WTC11 (cell line): Measurements from ENCODE around the gene USH2A. TPM values are rescaled to one million over a fixed set of nuclear protein-coding genes. Genes with fewer than 3 reads are reported as not detected.

Source experiments
- ATAC-seq: fragments of 200-7000 bp; cut with Tn5 transposase; 2 replicates; pipeline ENCODE4 v1.10.0; 2021; ENCODE audit warnings: mild to moderate bottlenecking, moderate library complexity
- CTCF ChIA-PET: fragments of 300-600 bp; sonication (Branson Sonifier 250); formaldehyde crosslinking; loops from one replicate; lab custom pipeline; 2021; ENCODE audit warnings: antibody characterized with exemption; lab: Charles Lee
- POLR2A ChIA-PET: fragments of 350-600 bp; sonication (Branson Sonifier 250); formaldehyde crosslinking; loops from one replicate; lab custom pipeline; 2021; ENCODE audit warnings: antibody characterized with exemption; lab: Charles Lee
- DNase-seq: peaks from one replicate; pipeline ENCODE4 v3.0.0; 2021; ENCODE audit warnings: low spot score
- H3K27ac Mint-ChIP-seq: 2 replicates; pipeline ENCODE4 v1.8.0; 2021; ENCODE audit warnings: mixed read lengths
- H3K27me3 Mint-ChIP-seq: 2 replicates; pipeline ENCODE4 v1.8.0; 2021; ENCODE audit warnings: low read depth, mild to moderate bottlenecking, moderate library complexity, mixed read lengths
- H3K36me3 Mint-ChIP-seq: 2 replicates; pipeline ENCODE4 v1.8.0; 2021; ENCODE audit warnings: mixed read lengths
- H3K4me1 Mint-ChIP-seq: 2 replicates; pipeline ENCODE4 v1.8.0; 2022; ENCODE audit warnings: mixed read lengths
- H3K4me3 Mint-ChIP-seq: 2 replicates; pipeline ENCODE4 v1.8.0; 2021; ENCODE audit warnings: mild to moderate bottlenecking, moderate library complexity, mixed read lengths
- H3K9me3 Mint-ChIP-seq: 2 replicates; pipeline ENCODE4 v1.8.0; 2021; ENCODE audit warnings: mixed read lengths
- AFF4 ChIP-seq: sonication (generic); formaldehyde crosslinking; IDR thresholded peaks from 2 replicates; pipeline ENCODE4 v1.8.1; 2023; ENCODE audit warnings: mild to moderate bottlenecking, missing genetic modification reagents, borderline replicate concordance
- AR ChIP-seq: fragments of 250-450 bp; sonication (Bioruptor Pico); IDR thresholded peaks from 2 replicates; pipeline ENCODE4 v1.9.0; 2021; ENCODE audit warnings: mild to moderate bottlenecking
- ATF3 ChIP-seq: sonication (generic); formaldehyde crosslinking; conservative IDR thresholded peaks from 2 replicates; pipeline ENCODE4 v1.8.1; 2022; ENCODE audit warnings: mild to moderate bottlenecking, missing genetic modification reagents
- ATF6 ChIP-seq: sonication (generic); formaldehyde crosslinking; IDR thresholded peaks from 2 replicates; pipeline ENCODE4 v1.8.1; 2023; ENCODE audit warnings: mild to moderate bottlenecking, missing genetic modification reagents
- CTCF ChIP-seq: fragments of 200-600 bp; IDR thresholded peaks from 2 replicates; pipeline ENCODE4 v1.8.0; 2022; ENCODE audit warnings: antibody characterized with exemption
- E2F1 ChIP-seq: sonication (generic); formaldehyde crosslinking; IDR thresholded peaks from 2 replicates; pipeline ENCODE4 v1.8.0; 2022; ENCODE audit warnings: mild to moderate bottlenecking, missing genetic modification reagents
- E2F5 ChIP-seq: sonication (generic); formaldehyde crosslinking; IDR thresholded peaks from 2 replicates; pipeline ENCODE4 v1.8.1; 2022; ENCODE audit warnings: mild to moderate bottlenecking, moderate library complexity, missing genetic modification reagents
- HMGA2 ChIP-seq: fragments of 250-450 bp; sonication (Bioruptor Pico); IDR thresholded peaks from 2 replicates; pipeline ENCODE4 v1.4.0; 2021; ENCODE audit warnings: mild to moderate bottlenecking, moderate library complexity
- NFE2L1 ChIP-seq: sonication (generic); formaldehyde crosslinking; IDR thresholded peaks from 2 replicates; pipeline ENCODE4 v1.8.1; 2023; ENCODE audit warnings: missing genetic modification reagents
- NR2C2 ChIP-seq: sonication (generic); formaldehyde crosslinking; IDR thresholded peaks from 2 replicates; pipeline ENCODE4 v1.8.0; 2022; ENCODE audit warnings: mild to moderate bottlenecking, missing genetic modification reagents
- PREB ChIP-seq: sonication (generic); formaldehyde crosslinking; IDR thresholded peaks from 2 replicates; pipeline ENCODE4 v1.8.1; 2022; ENCODE audit warnings: mild to moderate bottlenecking, missing genetic modification reagents, moderate library complexity, borderline replicate concordance
- STAT6 ChIP-seq: sonication (generic); formaldehyde crosslinking; conservative IDR thresholded peaks from 2 replicates; pipeline ENCODE4 v1.8.1; 2023; ENCODE audit warnings: mild to moderate bottlenecking, low read depth, missing genetic modification reagents, moderate library complexity
- TEAD4 ChIP-seq: sonication (generic); formaldehyde crosslinking; IDR thresholded peaks from 2 replicates; pipeline ENCODE4 v1.8.0; 2022; ENCODE audit warnings: mild to moderate bottlenecking, missing genetic modification reagents
- ZNF138 ChIP-seq: sonication (generic); formaldehyde crosslinking; conservative IDR thresholded peaks from 2 replicates; pipeline ENCODE4 v1.8.1; 2022; ENCODE audit warnings: mild to moderate bottlenecking, moderate library complexity, missing genetic modification reagents
- ZNF423 ChIP-seq: fragments of 250-450 bp; sonication (Bioruptor Pico); IDR thresholded peaks from 2 replicates; pipeline ENCODE4 v2.1.2; 2022; ENCODE audit warnings: mild to moderate bottlenecking, moderate library complexity
- total RNA-seq: library from RNA; stranded (reverse); gene quantifications from 3 replicates; pipeline ENCODE4 v1.2.3, GENCODE V29; 2021

Gene USH2A
- total RNA-seq, 1 experiment from 2014 or later = 0.37 TPM

- TF ChIP-seq AR (no peak), NFE2L1 (no peak), PREB (no peak), AFF4 (CRISPR knock-in tag) (no peak), ATF6 (no peak), ZNF423 (no peak)
Observed at GRCh38 chr1:216090556-216090955, 332.7 kb downstream of the USH2A start (continued).

- peaks cover 10% of the 10 kb centered on the region for H3K4me1 Mint-ChIP-seq
- ChIA-PET POLR2A (no interaction called here), CTCF (no interaction called here)
- H3K27ac Mint-ChIP-seq = no peak overlapping the region
- ATAC-seq = no peak
- no peak for DNase-seq
- peaks cover 9% of the 10 kb centered on the region for H3K9me3 Mint-ChIP-seq
- H3K4me3 Mint-ChIP-seq = no peak overlapping the region
- 0 out of 2 replicates have a peak, but pooled peaks cover 2% of the 10 kb centered on the region for H3K36me3 Mint-ChIP-seq
- no peaks in the 10 kb centered on the region for H3K27me3 Mint-ChIP-seq
- TF ChIP-seq CTCF (no peak), TEAD4 (CRISPR knock-in tag) (no peak), HMGA2 (no peak), AR (no peak), ZNF138 (CRISPR knock-in tag) (no peak), STAT6 (CRISPR knock-in tag) (no peak), E2F1 (CRISPR knock-in tag) (no peak), E2F5 (no peak), ATF3 (CRISPR knock-in tag) (no peak), NR2C2 (CRISPR knock-in tag) (no peak)
Observed at GRCh38 chr1:216086678-216087077, 336.6 kb downstream of the USH2A start.
